NCI-H526 treated with DMSO at 0.1 percent for 48 hours (cell line): Measurements from ENCODE around the gene SDSL.

Experiments used
- DNase-seq: peaks from one replicate; lab custom pipeline; 2025; lab: John Stamatoyannopoulos, UW

Gene SDSL

GRCh38 chr12:113420996-113421595 is 1.1 kb upstream of the SDSL start:
- no peak for DNase-seq

- DNase-seq: no peak
These were observed 898 bp downstream of the SDSL start for GRCh38 chr12:113422886-113423669.

GRCh38 chr12:113424456-113424855 is 2.3 kb downstream of the SDSL start:
- DNase-seq: no peak

- no peak for DNase-seq
These were observed 3.0 kb downstream of the SDSL start for GRCh38 chr12:113424915-113425823.

GRCh38 chr12:113425960-113426453 is 3.8 kb downstream of the SDSL start:
- DNase-seq: no peak

- no peak for DNase-seq
These were observed 5.7 kb downstream of the SDSL start for GRCh38 chr12:113427882-113428281.

GRCh38 chr12:113428482-113428881 is 6.3 kb downstream of the SDSL start:
- no peak for DNase-seq

- no peak for DNase-seq
These were observed 10.8 kb downstream of the SDSL start for GRCh38 chr12:113432986-113433385.

- no peak for DNase-seq
These were observed 13.2 kb downstream of the SDSL start for GRCh38 chr12:113435367-113435766.

GRCh38 chr12:113436586-113436985 is 14.4 kb downstream of the SDSL start:
- DNase-seq: no peak

- no peak for DNase-seq
These were observed 15.0 kb downstream of the SDSL start for GRCh38 chr12:113436993-113437728.

GRCh38 chr12:113437729-113438100 is 15.5 kb downstream of the SDSL start:
- no peak for DNase-seq

GRCh38 chr12:113438523-113439300 is 16.5 kb downstream of the SDSL start:
- no peak for DNase-seq

- no peak for DNase-seq
These were observed 17.1 kb downstream of the SDSL start for GRCh38 chr12:113439301-113439597.

GRCh38 chr12:113439606-113440030 is 17.4 kb downstream of the SDSL start:
- no peak for DNase-seq

- no peak for DNase-seq
These were observed 18.2 kb downstream of the SDSL start for GRCh38 chr12:113440336-113440735.

- DNase-seq: no peak
These were observed 19.0 kb downstream of the SDSL start for GRCh38 chr12:113440947-113441782.

- DNase-seq: no peak
These were observed 20.9 kb downstream of the SDSL start for GRCh38 chr12:113443030-113443539.

- DNase-seq: no peak
These were observed 23.5 kb downstream of the SDSL start for GRCh38 chr12:113445544-113446171.

- DNase-seq: no peak
These were observed 26.7 kb downstream of the SDSL start for GRCh38 chr12:113448873-113449272.
